ENCODE measurements around the gene HSPH1.

DNA sequence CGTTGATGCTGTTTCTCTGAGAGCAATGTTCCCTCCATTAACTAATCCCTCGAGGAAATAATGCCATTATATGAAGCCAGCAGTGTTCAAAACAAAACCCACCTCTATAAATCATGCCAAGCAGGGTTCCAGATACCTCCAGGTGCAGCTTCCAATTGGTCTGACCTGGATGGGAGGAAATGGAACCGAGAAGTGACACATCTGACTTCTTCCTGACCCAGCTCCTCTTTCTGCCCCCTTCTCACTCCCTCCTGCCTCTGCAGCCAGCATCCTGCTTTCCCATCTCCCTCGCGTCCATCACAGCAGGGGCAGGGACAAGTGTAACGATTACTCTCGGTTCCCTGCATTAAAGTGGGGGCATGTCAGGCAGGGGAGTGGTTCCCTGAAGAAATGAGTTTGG is 37.5 kb downstream of the HSPH1 start:
- no peak for TF ChIP-seq ZNF382 (CRISPR knock-in tag; IDR thresholded peaks at IDR 0.05; ENCODE audit: borderline replicate concordance)
- TF ChIP-seq EZH2 (conservative IDR thresholded peaks at IDR 0.05; ENCODE audit: low read depth, low read length) = no peak
- no peak for TF ChIP-seq ZSCAN20 (CRISPR knock-in tag; IDR thresholded peaks at IDR 0.05; ENCODE audit: borderline replicate concordance)
- TF ChIP-seq ZNF207 (IDR thresholded peaks at IDR 0.05; ENCODE audit: borderline replicate concordance) = no peak

All from HepG2 (cell line).